GM13976 (cell line): ENCODE measurements around the gene OARD1.

Source experiments
- DNase-seq: peaks from one replicate; pipeline ENCODE4 v3.0.0; 2012; ENCODE audit warnings: low spot score
- CTCF ChIP-seq: IDR thresholded peaks from 2 replicates; pipeline ENCODE4 v1.5.1; 2012; ENCODE audit warnings: borderline replicate concordance, mild to moderate bottlenecking; ENCODE audit not compliant: insufficient read depth; ENCODE audit errors: extremely low read depth, missing control alignments, control extremely low read depth
- in situ Hi-C: fragments of 300-500 bp; cut with MboI; formaldehyde crosslinking; loops from one replicate; pipeline ENCODE4 v1.12.0; 2022; ENCODE audit warnings: low sequenced_read_pairs, mixed read lengths, inconsistent platforms; ENCODE audit not compliant: unreplicated experiment

Gene OARD1

GRCh38 chr6:41059556-41059955 is 12.6 kb downstream of the OARD1 start:
- no peak for DNase-seq
- in situ Hi-C loops = no loop called here

GRCh38 chr6:41058783-41059181 is 13.4 kb downstream of the OARD1 start:
- DNase-seq = no peak
- in situ Hi-C loops = no loop called here
- no peak for TF ChIP-seq CTCF

More at GRCh38 chr6:41059556-41059955, 12.6 kb downstream of the OARD1 start:
- TF ChIP-seq CTCF = no peak

- no peak for TF ChIP-seq CTCF
- no peak for DNase-seq
- in situ Hi-C loops = no loop called here
Measured at GRCh38 chr6:41056768-41057490, 15.2 kb downstream of the OARD1 start.

GRCh38 chr6:41055149-41055548 is 17.0 kb downstream of the OARD1 start:
- in situ Hi-C loops = no loop called here
- no peak for DNase-seq
- no peak for TF ChIP-seq CTCF

- DNase-seq = no peak
- TF ChIP-seq CTCF = no peak
- in situ Hi-C loops = no loop called here
Measured at GRCh38 chr6:41054511-41054910, 17.6 kb downstream of the OARD1 start.

GRCh38 chr6:41053041-41053440 is 19.1 kb downstream of the OARD1 start, which contains the start of gene APOBEC2:
Gene APOBEC2 (plus strand): TSS chr6:41053202. CDS start chr6:41053348, 146 bp downstream.
- DNase-seq = no peak
- in situ Hi-C loops = no loop called here
- TF ChIP-seq CTCF = no peak
